Activated T-helper 9 cell treated with anti-CD3 and anti-CD28 coated beads, Interleukin-2, amount 50 U/mL, for 16 hours (primary cell): ENCODE measurements around the gene EEF1G.

Experiments
- DNase-seq: peaks from one replicate; pipeline ENCODE4 v3.0.0-alpha.2; 2020; ENCODE audit warnings: low read depth

The EEF1G gene

DNA sequence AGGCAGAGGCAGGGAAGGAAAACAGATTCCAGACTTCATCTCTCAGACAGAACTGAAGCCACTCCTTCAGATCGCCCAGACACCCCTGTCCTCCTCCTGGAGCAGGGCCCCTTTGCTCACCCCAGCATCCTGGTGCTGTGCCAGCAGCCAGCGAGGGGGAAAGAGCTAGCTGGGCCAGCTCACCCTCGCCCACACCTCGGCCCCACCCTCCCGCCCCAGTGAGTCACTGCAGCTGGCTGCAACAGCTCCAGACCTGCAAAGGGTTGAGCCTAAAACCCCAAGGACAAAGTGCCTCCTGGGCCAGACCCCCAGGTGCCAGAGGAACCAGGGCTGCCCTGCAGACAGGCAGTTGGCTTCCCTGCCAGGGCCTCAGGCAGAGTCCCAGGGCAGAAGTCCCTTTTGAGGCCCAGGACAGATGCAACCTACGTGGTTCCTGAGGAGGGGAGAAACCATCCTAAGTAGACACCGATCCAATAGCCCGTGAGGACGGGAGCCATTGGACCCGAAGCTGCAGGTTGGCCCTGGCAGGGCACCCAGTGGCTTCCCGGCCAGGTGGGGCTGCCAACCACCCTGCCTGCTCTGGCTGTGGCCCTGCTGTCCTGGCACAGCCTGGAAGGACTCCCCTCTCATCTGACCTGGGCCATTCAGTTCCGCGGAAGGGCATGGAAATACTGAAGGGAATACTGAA, 34.3 kb downstream of the EEF1G start:
- DNase-seq = peak; percentile 58

DNA sequence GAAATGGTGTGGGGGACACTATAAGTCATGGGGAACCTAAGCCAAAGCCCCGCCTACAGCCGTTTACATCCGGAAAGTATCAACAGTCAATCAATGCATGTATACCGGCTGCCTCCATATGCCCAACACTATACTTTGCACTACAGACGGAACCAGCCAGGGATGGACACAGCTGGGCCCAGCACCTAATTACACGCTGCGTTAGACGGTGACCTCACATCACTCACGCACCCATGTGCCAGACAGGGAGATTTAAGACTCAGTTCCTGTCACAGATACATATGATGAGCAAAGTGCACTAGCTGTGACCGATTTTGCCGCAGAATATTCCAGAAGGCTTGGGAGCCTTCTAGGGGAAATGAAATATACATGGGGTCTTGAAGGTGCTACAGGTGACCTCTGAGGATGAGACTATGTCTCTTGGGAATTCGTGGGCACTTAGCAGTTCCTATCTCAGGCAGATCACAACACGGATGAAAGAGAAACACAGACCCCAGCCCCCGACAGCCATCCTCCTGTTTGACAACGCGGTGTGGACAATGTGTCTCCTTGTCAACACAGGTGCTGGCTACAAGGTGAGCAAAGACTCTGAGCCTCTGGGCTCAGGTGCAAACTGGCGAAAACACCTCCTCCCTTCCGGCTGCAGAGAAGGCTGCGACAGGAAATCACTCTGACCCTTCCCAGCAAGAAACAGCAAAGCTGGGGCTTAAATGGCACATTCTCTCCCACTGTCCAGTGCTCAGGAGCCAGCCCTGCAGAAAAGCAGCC, 35.0 kb downstream of the EEF1G start:
- DNase-seq = no peak

DNA sequence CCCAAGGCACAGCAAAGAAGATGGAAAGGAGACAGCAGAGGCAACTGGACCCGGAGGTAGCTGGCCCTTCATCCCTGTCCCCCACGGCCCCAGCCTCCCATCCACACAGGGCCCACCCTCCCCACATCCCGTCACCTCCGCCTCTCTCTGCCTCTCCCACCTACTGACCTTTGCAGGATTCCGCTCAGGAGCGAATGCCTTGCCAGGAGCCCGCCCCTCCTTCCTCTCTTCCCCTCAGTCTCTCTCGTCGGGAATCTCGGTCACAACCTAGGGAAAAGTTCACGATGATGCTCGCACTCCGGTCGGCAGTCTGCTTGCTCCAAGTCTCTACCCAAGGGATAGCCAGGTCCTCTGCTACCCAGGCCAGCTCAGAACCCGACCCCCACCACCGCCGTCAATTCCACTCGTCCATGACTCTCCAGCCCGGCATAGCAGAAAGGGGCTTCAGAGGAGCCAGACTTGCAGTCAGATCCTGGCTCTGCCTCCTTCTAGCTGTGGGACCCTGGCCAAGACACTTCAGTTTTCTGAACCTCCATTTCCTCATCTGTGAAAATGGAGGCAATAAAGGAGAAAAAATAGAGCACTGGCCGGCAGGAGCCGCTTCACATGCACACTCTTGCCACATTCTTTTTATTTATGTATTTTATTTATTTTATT, 37.3 kb downstream of the EEF1G start:
- DNase-seq = no peak

DNA sequence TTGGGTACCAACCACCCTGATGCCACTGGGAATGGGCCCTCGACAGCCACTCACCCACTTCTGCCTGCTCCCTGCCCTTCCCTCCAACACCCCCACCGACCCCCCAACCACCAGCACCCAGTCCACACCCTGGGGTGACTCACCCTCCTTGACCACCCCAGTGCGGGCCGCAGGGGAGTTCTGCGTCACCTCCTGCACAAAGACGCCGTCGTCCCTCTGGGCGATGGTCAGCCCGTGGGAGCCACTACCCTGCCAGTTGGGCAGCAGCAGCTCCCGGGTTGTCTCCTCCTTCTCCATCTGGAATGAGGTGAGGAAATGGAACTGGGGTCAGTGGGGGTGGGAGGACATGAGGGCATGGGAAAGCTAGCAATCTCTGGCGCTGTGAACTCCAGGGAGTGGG, 37.9 kb downstream of the EEF1G start:
- DNase-seq = no peak

DNA sequence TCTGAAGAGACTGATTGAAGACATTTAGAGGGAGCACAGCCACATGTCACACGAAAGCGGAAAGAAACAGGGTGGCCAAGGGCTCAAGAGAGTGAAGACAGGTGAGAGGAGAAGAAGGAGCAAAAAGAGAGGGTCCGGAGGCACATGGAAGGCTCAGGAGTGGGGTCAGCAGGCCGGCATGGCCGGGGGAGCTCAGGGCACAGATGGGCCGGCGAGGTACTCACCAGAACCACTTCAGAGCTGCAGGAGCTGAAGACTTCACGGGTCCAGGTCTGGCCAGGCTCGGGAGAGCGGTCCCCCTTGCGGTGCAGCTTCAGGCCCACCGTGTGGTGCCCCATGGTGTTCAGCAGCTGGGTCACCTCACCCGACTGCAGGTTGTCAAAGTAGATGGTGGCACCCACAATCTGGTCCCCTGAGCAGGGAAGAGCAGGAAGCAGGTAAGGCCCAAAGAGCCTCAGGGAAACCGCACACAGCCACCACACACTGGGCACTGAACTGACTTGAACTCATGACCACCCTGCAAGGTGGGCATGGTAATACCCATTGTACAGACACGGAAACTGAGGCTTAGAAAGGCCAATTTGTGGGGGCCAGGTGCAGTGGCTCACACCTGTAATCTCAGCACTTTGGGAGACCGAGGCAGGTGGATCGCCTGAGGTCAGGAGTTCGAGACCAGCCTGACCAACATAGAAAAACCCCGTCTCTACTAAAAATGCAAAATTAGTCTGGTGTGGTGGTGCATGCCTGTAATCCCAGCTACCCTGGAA, 38.7 kb downstream of the EEF1G start:
- no peak for DNase-seq

DNA sequence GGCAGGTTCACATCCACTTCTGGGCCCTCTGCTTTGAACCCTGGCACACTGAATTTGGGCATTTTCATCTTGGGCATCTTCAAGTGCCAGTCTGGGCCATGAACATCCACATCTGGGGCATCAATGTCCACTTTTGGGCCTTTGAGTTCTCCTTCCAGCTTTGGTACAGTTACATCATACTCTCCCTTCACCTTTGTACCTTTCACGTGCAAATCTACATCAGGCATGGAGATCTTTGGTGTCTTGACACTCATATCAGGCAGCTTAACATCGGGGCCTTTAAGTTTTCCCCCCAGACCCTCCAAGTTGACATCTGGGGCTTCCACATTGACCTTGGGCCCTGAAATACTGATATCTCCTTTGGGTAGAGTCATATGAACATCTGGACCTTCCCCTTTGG, 41.6 kb downstream of the EEF1G start:
- no peak for DNase-seq

DNA sequence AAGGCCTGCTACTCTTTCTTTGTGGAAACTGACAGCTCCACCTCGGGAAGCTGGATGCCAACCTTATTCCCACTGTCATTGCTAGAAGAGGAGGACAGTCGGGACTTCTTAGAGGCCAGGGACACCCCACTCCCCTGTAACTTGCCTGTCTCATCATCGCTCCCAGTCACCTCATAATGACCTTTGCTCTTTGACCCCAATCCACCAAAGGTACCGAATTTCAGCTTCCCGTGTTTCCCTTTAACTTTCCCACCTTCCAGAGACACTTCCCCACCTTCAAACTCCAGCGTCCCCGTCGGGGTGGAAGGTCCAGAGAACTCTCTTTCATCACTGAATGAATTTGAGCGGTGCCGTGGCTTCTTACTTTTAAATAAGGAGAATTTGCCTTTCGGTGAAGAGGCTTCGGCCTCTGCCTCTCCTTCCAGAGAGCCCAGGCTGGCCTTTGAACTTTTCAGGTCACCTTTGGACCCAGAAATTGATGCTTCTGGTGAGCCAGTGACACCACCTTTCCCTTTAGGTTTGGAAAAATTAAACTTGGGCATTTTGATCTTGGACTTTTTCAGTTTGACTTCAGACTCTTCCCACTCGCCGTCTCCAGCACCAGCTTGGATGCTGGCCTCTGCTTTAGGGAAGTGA, 56.8 kb downstream of the EEF1G start:
- no peak for DNase-seq

DNA sequence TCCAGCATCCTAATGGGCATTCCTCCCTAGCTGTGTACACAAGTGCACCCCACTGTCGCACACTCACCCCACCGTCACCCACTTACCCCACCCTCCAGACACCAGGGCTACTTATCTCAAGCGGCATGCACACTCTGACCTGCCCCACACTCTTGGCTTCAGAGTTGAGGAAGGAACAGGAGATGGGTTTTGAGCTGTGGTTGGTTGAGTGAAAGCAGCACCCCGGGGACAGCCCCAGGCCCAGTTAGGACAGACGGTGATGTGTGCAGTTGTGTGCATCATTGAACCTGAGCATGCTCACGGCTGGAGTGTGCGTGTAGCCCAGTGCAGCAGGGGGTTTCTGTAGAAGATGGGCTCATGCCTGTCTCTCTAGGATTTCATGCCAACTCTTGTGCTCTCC, 59.5 kb downstream of the EEF1G start:
- no peak for DNase-seq

DNA sequence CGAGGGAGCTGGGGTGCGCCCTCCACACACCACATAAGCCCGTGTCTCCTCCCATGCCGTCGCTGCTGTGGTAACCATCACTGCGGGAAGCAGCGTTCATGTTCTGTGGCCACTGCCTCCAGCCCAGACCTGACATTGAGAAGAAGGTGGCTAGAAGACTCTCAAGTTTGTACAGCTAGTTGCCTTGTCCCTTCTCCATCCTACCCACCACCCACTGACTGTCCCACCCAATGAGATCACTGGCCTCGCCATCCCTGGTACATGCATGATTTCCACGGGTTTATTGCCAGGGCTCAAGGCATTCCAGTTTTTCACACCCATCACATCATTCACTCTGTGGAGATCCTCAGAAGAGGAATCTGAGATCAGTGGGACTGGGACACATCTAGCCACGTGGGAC, 60.1 kb downstream of the EEF1G start:
- no peak for DNase-seq

DNA sequence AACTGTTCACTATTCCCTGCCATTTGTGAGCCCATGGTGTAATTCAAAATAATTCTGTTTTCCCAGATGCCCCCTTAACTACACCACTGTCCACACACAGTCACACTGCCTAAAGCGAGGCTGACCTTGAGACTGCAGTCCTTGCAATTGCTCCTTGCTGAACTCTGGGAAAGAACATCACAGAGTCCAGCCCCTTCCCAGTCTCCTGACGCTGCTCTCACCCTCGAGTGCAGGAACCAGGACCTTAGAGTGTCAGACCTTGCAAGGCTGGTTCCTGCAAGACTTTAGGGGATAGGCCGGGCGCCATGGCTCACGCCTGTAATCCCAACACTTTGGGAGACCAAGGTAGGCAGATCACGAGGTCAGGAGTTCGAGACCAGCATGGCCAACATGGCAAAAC, 60.7 kb downstream of the EEF1G start:
- DNase-seq = no peak
